Measurements from ENCODE around the gene CILP2.

The CILP2 gene

GRCh38 chr19:19542507-19542906 is 4.4 kb downstream of the CILP2 start:
- no peak overlapping the region for H3K27ac ChIP-seq
- TF ChIP-seq CTCF (IDR thresholded peaks at IDR 0.05), result no peak
- no peak for TF ChIP-seq ZFX (IDR thresholded peaks at IDR 0.05; ENCODE audit: borderline replicate concordance)

DNA sequence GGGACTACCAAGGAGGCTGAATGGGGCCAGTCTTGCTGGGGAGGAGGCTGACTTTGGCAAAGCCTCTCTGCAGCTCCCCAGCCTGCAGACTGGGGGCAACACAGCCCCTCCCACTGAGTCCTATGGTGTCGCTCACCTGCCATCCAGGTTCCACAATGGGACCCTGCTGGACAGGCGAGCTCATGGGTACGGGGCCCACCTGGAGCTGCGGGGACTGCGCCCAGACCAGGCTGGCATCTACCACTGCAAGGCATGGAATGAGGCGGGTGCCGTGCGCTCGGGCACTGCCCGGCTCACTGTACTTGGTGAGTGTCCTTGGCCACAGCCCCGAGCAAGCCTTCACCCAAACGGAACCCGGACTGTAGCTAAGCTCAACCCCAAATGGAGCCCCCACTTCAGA is 5.0 kb downstream of the CILP2 start:
- no peak overlapping the region for H3K27ac ChIP-seq
- no peak for TF ChIP-seq CTCF (IDR thresholded peaks at IDR 0.05)
- no peak for TF ChIP-seq ZFX (IDR thresholded peaks at IDR 0.05; ENCODE audit: borderline replicate concordance)

- TF ChIP-seq ZFX (IDR thresholded peaks at IDR 0.05; ENCODE audit: borderline replicate concordance), result no peak
- TF ChIP-seq CTCF (IDR thresholded peaks at IDR 0.05), result no peak
These were observed 5.6 kb downstream of the CILP2 start for GRCh38 chr19:19543640-19544039.

DNA sequence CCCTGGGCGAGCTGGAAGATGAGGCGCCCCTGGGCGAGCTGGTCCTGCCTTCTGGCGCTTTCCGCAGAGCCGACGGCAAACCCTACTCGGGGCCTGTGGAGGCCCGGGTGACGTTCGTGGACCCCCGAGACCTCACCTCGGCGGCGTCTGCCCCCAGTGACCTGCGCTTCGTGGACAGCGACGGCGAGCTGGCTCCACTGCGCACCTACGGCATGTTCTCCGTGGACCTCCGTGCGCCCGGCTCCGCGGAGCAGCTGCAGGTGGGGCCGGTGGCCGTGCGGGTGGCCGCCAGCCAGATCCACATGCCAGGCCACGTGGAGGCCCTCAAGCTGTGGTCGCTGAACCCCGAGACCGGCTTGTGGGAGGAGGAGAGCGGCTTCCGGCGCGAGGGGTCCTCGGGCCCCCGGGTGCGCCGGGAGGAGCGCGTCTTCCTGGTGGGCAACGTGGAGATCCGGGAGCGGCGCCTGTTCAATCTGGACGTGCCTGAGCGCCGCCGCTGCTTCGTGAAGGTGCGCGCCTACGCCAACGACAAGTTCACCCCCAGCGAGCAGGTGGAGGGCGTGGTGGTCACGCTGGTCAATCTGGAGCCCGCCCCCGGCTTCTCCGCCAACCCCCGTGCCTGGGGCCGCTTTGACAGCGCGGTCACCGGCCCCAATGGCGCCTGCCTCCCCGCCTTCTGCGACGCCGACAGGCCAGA is 6.3 kb downstream of the CILP2 start:
- H3K27ac ChIP-seq, result no peak overlapping the region
- no peak for TF ChIP-seq ZFX (IDR thresholded peaks at IDR 0.05; ENCODE audit: borderline replicate concordance)
- no peak for TF ChIP-seq CTCF (IDR thresholded peaks at IDR 0.05)

More at GRCh38 chr19:19543640-19544039, 5.6 kb downstream of the CILP2 start:
- no peak overlapping the region for H3K27ac ChIP-seq

- H3K27ac ChIP-seq, result no peak overlapping the region
- TF ChIP-seq CTCF (IDR thresholded peaks at IDR 0.05), result no peak
- TF ChIP-seq ZFX (IDR thresholded peaks at IDR 0.05; ENCODE audit: borderline replicate concordance), result no peak
These were observed 7.0 kb downstream of the CILP2 start for GRCh38 chr19:19544954-19545591.

DNA sequence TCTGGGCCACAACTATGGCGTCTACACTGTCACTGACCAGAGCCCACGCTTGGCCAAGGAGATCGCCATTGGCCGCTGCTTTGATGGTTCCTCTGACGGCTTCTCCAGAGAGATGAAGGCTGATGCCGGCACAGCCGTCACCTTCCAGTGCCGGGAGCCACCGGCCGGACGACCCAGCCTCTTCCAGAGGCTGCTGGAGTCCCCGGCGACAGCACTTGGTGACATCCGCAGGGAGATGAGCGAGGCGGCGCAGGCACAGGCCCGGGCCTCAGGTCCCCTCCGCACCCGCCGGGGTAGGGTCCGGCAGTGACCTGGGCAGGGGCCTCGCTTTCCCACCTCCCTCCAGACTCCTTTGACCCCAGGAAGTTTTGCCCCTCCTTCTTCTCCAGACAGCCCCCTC is 7.6 kb downstream of the CILP2 start:
- no peak overlapping the region for H3K27ac ChIP-seq
- TF ChIP-seq ZFX (IDR thresholded peaks at IDR 0.05; ENCODE audit: borderline replicate concordance) (no peak), CTCF (IDR thresholded peaks at IDR 0.05) (no peak)

DNA sequence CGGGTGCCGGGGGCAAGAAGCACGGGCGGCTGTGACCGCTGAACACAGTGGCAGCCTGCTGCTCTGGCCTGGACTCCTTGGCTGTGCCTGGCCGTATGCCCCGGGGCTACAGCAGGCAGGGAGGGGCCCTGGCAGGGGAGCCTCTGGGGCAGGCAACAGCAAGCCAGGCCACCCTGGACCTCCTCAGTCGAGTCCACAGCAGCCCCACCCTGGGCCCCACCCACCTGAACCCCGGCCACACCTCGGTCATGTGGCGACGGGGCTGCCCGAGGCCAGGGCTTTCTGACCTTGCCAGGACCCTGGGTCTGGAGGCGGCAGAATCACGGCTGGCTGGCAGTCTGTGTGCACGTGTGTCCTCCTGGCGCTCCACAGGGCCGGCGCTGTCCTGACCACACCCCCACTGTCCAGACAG is 8.7 kb downstream of the CILP2 start:
- TF ChIP-seq ZFX (IDR thresholded peaks at IDR 0.05; ENCODE audit: borderline replicate concordance) (no peak), CTCF (IDR thresholded peaks at IDR 0.05) (no peak)
- H3K27ac ChIP-seq, result no peak overlapping the region

Measured in 22Rv1 (cell line).